ENCODE results near the gene ARSJ.

The ARSJ gene

DNA sequence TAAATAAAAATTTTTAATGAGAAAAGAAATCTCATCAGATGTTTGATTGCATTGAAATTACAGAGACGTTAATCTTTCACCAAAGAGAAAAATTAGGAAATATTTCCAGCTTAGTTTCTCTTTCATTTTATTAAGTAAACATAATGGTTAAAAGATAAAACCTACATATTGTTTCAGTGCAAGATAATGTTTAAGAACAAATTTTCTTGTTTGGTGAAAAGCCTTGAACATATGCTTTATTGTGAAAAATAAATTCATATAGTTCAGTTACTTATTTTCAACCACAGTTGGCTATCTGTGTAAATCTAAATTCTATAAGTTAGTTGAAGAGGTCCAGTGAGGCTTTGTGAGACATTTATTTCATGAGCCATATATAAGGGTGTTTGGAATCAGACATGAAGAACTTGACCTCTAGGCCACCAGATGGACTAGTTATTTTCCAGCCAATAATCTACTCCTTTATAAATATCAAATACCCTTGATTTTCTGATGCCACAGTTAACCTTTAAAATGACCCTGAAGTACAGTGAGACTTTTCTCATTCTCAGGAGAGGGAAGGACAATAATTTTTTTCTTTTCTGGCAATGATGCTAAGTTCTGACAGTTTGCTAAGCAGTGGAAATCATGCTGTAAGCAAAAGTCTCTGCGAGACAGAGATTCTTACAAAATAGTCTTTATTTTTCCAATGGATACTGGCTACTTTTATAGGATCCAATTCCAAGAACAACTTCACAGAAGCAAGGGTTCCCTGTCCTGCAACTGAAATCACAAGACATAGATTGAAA is 2.5 kb downstream of the ARSJ start:
- Mint-ChIP-seq H3K36me3 (ENCODE audit: low read depth) (no peaks in the 10 kb centered on the region), H3K9me3 (peaks cover 11% of the 10 kb centered on the region), H3K27me3 (peaks cover 36% of the 10 kb centered on the region), H3K4me1 (peaks cover 17% of the 10 kb centered on the region), H3K4me3 (no peak overlapping the region), H3K27ac (no peak overlapping the region)
- DNase-seq = no peak
- ATAC-seq = no peak

DNA sequence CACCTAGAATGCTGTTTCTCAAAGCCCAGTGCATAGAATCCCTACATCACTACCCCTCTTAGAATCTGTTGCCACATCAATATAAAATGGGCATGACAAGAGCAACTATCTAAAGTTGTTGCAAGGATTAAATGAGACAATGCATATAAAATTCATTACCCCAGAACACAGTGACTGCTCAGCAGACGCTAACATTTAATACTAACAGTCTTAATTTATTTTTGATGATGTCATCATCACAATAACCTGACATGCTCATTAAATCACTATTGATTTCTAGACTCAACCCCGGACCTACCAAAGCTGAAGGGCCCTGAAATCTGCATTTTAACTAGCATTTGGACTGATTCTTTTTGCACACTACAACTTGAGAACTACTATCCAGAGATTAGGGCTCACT is 3.9 kb downstream of the ARSJ start:
- H3K27me3 Mint-ChIP-seq = peaks cover 31% of the 10 kb centered on the region

GRCh38 chr4:113974467-113974866 is 5.0 kb downstream of the ARSJ start:
- DNase-seq = no peak
- Mint-ChIP-seq H3K9me3 (peaks cover 11% of the 10 kb centered on the region), H3K27ac (no peak overlapping the region), H3K4me3 (no peak overlapping the region), H3K4me1 (peaks cover 9% of the 10 kb centered on the region), H3K36me3 (ENCODE audit: low read depth) (no peaks in the 10 kb centered on the region), H3K27me3 (peaks cover 20% of the 10 kb centered on the region)
- ATAC-seq = no peak

More for the DNA sequence above, 3.9 kb downstream of the ARSJ start:
- Mint-ChIP-seq H3K27ac (no peak overlapping the region), H3K4me1 (peaks cover 17% of the 10 kb centered on the region), H3K4me3 (no peak overlapping the region), H3K9me3 (peaks cover 11% of the 10 kb centered on the region), H3K36me3 (ENCODE audit: low read depth) (no peaks in the 10 kb centered on the region)
- no peak for DNase-seq
- ATAC-seq = no peak

DNA sequence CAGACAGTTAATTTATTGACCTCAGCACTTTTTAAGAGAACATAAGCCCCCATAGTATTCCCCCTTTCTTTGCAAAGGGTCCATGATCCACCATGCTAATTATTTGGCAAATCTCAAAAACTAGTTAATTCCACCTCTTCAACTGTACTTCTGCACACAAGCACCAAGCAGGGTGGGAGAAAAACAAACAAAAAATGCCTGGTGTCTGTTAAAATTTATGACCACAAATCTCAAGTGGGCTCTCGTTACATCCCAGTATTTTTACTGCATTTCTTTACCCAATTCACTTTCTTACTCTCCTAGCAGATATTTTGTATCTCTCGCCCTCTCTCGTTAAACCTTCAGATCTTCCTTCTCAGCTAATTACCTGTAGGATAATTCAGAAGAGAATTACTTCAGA is 6.1 kb downstream of the ARSJ start:
- H3K4me3 Mint-ChIP-seq = no peak overlapping the region
- H3K4me1 Mint-ChIP-seq = peaks cover 2% of the 10 kb centered on the region
- DNase-seq (no peak), ATAC-seq (no peak)
- H3K36me3 Mint-ChIP-seq (ENCODE audit: low read depth) = no peaks in the 10 kb centered on the region
- H3K9me3 Mint-ChIP-seq = peaks cover 11% of the 10 kb centered on the region
- no peak overlapping the region for H3K27ac Mint-ChIP-seq
- H3K27me3 Mint-ChIP-seq = peaks cover 9% of the 10 kb centered on the region

- H3K27me3 Mint-ChIP-seq = peaks cover 3% of the 10 kb centered on the region
- no peak for DNase-seq
- ATAC-seq = no peak
Observed at GRCh38 chr4:113972781-113973180, 6.7 kb downstream of the ARSJ start.

GRCh38 chr4:113971706-113972360 is 7.6 kb downstream of the ARSJ start:
- ATAC-seq (no peak), DNase-seq (no peak)
- H3K9me3 Mint-ChIP-seq = peaks cover 11% of the 10 kb centered on the region
- H3K27me3 Mint-ChIP-seq = peaks cover 3% of the 10 kb centered on the region
- H3K4me1 Mint-ChIP-seq = no peaks in the 10 kb centered on the region
- H3K36me3 Mint-ChIP-seq (ENCODE audit: low read depth) = no peaks in the 10 kb centered on the region
- no peak overlapping the region for H3K27ac Mint-ChIP-seq
- H3K4me3 Mint-ChIP-seq = no peak overlapping the region

More at GRCh38 chr4:113972781-113973180, 6.7 kb downstream of the ARSJ start:
- H3K4me3 Mint-ChIP-seq = no peak overlapping the region
- H3K27ac Mint-ChIP-seq = no peak overlapping the region
- H3K36me3 Mint-ChIP-seq (ENCODE audit: low read depth) = no peaks in the 10 kb centered on the region
- H3K9me3 Mint-ChIP-seq = peaks cover 11% of the 10 kb centered on the region
- H3K4me1 Mint-ChIP-seq = no peaks in the 10 kb centered on the region

GRCh38 chr4:113969709-113970334 is 9.6 kb downstream of the ARSJ start:
- no peaks in the 10 kb centered on the region for H3K4me1 Mint-ChIP-seq
- DNase-seq (no peak), ATAC-seq (no peak)
- H3K9me3 Mint-ChIP-seq = peaks cover 11% of the 10 kb centered on the region
- H3K4me3 Mint-ChIP-seq = no peak overlapping the region
- peaks cover 3% of the 10 kb centered on the region for H3K27me3 Mint-ChIP-seq
- no peak overlapping the region for H3K27ac Mint-ChIP-seq
- no peaks in the 10 kb centered on the region for H3K36me3 Mint-ChIP-seq (ENCODE audit: low read depth)

GRCh38 chr4:113968473-113968872 is 11.0 kb downstream of the ARSJ start:
- ATAC-seq = no peak
- Mint-ChIP-seq H3K9me3 (peaks cover 1% of the 10 kb centered on the region), H3K27ac (no peak overlapping the region), H3K4me3 (no peak overlapping the region), H3K4me1 (no peaks in the 10 kb centered on the region), H3K36me3 (ENCODE audit: low read depth) (peaks cover 1% of the 10 kb centered on the region), H3K27me3 (no peaks in the 10 kb centered on the region)
- no peak for DNase-seq

DNA sequence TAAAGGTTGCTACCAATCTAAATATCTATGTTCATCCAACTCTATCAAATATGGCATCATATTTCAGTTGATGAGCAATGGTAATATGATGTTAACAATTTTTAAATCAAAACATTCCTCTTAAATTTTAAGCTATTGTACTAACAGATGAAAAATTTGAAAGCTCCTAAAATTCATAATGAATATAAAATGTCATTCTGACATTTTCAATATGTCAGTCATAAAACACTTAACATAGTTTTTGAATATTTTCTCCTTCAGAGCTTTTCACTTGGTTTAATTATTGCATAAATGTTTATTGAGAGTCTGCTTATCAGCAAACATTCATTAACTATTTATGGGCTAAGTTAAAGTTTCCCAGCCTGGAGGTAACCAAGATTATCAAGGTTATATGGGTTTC is 11.8 kb downstream of the ARSJ start:
- Mint-ChIP-seq H3K4me3 (no peak overlapping the region), H3K4me1 (no peaks in the 10 kb centered on the region), H3K9me3 (peaks cover 9% of the 10 kb centered on the region), H3K27me3 (peaks cover 1% of the 10 kb centered on the region), H3K36me3 (ENCODE audit: low read depth) (peaks cover 2% of the 10 kb centered on the region), H3K27ac (no peak overlapping the region)
- DNase-seq (no peak), ATAC-seq (no peak)

DNA sequence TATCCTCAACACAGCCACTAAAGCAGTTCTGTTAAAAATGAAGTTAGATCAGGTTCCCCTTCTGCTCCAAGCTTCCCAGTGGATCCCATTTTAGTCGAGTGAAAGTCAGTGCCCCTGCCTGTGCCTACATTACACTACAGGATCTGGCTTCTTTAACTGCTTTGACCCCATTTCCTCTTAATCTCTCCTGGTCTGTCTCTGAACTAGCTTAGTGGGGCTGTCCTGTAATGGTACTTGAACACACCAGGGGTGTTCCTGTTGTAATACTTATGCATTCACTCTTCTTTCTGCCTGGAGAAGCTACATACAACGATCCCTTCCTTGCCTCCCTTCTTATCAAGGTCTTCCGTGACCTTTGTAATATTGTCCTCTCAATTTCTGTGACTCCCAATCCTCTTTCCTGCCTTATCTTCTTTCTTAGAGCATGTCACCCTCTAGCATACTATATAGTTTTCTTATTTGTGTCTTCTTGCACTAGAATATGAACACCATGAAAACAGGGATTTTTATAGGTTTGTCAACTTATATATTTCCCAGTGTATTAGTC is 16.7 kb downstream of the ARSJ start:
- Mint-ChIP-seq H3K27me3 (peaks cover 3% of the 10 kb centered on the region), H3K4me3 (no peak overlapping the region), H3K27ac (no peak overlapping the region), H3K9me3 (peaks cover 13% of the 10 kb centered on the region), H3K4me1 (no peaks in the 10 kb centered on the region), H3K36me3 (ENCODE audit: low read depth) (peaks cover 2% of the 10 kb centered on the region)
- ATAC-seq (no peak), DNase-seq (no peak)

- peaks cover 3% of the 10 kb centered on the region for H3K27me3 Mint-ChIP-seq
- peaks cover 2% of the 10 kb centered on the region for H3K36me3 Mint-ChIP-seq (ENCODE audit: low read depth)
- peaks cover 13% of the 10 kb centered on the region for H3K9me3 Mint-ChIP-seq
- H3K27ac Mint-ChIP-seq = no peak overlapping the region
- no peak overlapping the region for H3K4me3 Mint-ChIP-seq
- DNase-seq (no peak), ATAC-seq (no peak)
- no peaks in the 10 kb centered on the region for H3K4me1 Mint-ChIP-seq
Observed at GRCh38 chr4:113962016-113962347, 17.5 kb downstream of the ARSJ start.

GRCh38 chr4:113960684-113961321 is 18.6 kb downstream of the ARSJ start:
- Mint-ChIP-seq H3K4me1 (peaks cover under 1% of the 10 kb centered on the region), H3K27ac (no peak overlapping the region), H3K27me3 (peaks cover 3% of the 10 kb centered on the region), H3K4me3 (no peak overlapping the region), H3K9me3 (peaks cover 13% of the 10 kb centered on the region), H3K36me3 (ENCODE audit: low read depth) (peaks cover 2% of the 10 kb centered on the region)
- DNase-seq (no peak), ATAC-seq (no peak)

- no peak for ATAC-seq
- no peak overlapping the region for H3K4me3 Mint-ChIP-seq
- H3K27me3 Mint-ChIP-seq = peaks cover 3% of the 10 kb centered on the region
- H3K9me3 Mint-ChIP-seq = peaks cover 13% of the 10 kb centered on the region
- no peak overlapping the region for H3K27ac Mint-ChIP-seq
- DNase-seq = no peak
- peaks cover 2% of the 10 kb centered on the region for H3K36me3 Mint-ChIP-seq (ENCODE audit: low read depth)
- peaks cover 2% of the 10 kb centered on the region for H3K4me1 Mint-ChIP-seq
Observed at GRCh38 chr4:113959539-113959937, 19.9 kb downstream of the ARSJ start.

DNA sequence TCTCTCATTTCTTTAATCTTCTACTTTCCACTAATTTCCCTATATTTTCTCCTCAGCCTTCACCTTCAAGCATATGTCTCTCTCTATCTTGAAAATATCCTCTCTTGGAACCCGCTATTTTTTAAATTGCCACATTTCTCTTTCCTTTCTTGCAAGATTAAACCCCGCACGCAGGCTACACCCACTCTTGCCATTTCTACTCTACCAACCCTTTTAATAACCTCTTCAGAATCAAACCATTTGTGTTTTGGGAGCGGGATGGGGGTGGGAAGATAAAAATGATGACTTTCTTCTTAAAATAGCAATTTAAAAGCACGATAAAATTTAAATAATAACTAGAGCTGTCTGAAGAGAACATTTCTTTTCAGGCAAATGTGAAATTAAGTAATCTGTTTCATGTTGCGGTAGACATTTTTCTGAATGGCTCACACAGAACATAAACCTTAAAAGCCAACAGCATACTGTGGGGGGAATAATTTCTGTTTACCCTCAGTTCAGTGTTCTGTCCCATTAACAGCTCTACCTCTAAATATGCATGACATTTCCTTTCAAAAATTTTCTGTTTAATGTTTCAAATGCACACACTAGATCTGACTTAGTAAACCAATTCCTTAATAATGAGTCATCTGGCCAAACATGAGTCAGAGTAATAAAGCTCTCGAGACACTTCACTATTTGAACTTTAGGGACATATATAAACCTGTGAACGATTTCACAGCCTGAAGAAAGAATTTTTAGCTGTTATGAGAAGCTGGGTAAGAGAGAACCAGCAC is 20.5 kb downstream of the ARSJ start:
- H3K27ac Mint-ChIP-seq = no peak overlapping the region
- no peak for DNase-seq
- H3K9me3 Mint-ChIP-seq = peaks cover 13% of the 10 kb centered on the region
- peaks cover 2% of the 10 kb centered on the region for H3K4me1 Mint-ChIP-seq
- H3K36me3 Mint-ChIP-seq (ENCODE audit: low read depth) = peaks cover 2% of the 10 kb centered on the region
- peaks cover 3% of the 10 kb centered on the region for H3K27me3 Mint-ChIP-seq
- peak; percentile 20 for ATAC-seq
- no peak overlapping the region for H3K4me3 Mint-ChIP-seq
